Activated naive CD4-positive, alpha-beta T cell treated with anti-CD3 and anti-CD28 coated beads, Interleukin-2, amount 50 U/mL, for 16 hours (primary cell): ENCODE data around the gene LINGO3.
"Not testable (repeated sequence)": the region's sequence is repeated elsewhere in the genome, so short reads cannot be mapped to it uniquely, and the experiment has no call there.

Source experiments
- DNase-seq: peaks from one replicate; pipeline ENCODE4 v3.0.0-alpha.2; 2020

The LINGO3 gene

GRCh38 chr19:2302319-2303210 is 5.4 kb downstream of the LINGO3 start:
- DNase-seq = no peak

DNA sequence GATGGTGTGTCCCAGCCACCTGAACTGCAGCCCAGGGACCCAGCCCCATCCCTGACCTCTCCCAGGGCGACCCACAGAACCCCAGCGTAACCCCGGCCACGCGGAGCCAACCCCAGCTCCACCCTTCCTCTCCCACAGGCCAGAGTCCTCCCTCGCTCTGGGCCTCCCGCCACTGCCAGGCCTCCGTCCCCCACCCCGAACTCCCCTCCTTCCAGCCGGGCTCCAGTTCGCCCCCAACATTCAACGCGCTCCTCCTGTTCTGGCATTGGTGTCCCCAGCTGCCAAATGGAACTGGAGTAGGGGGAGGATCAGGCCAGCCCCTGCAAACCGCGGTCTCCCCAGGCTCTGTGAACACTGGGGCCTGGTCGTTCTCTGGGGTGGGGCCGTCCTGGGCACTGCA is 7.4 kb downstream of the LINGO3 start:
- no peak for DNase-seq

DNA sequence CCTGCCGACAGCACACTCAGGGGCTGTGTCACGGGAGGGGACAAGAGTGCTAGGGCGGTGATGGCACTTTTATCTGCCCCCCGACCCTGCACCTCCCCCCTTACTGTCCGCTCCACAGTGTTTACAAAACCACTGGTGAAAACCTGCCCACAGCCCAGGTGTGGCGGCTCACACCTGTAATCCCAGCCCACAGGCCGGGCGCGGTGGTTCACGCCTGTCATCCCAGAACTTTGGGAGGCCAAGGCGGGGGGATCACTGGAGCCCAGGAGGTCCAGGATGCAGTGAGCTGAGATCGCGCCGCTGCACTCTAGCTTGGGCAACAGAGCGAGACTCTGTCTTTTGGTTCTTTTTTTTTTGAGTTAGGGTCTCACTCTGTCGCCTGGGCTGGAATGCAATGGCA is 11.8 kb downstream of the LINGO3 start:
- no peak for DNase-seq

- no peak for DNase-seq
These were observed 13.1 kb downstream of the LINGO3 start for GRCh38 chr19:2294687-2295335.

- no peak for DNase-seq
These were observed 16.7 kb downstream of the LINGO3 start for GRCh38 chr19:2291185-2291751.

- no peak for DNase-seq
These were observed 17.3 kb downstream of the LINGO3 start for GRCh38 chr19:2290441-2291184.

DNA sequence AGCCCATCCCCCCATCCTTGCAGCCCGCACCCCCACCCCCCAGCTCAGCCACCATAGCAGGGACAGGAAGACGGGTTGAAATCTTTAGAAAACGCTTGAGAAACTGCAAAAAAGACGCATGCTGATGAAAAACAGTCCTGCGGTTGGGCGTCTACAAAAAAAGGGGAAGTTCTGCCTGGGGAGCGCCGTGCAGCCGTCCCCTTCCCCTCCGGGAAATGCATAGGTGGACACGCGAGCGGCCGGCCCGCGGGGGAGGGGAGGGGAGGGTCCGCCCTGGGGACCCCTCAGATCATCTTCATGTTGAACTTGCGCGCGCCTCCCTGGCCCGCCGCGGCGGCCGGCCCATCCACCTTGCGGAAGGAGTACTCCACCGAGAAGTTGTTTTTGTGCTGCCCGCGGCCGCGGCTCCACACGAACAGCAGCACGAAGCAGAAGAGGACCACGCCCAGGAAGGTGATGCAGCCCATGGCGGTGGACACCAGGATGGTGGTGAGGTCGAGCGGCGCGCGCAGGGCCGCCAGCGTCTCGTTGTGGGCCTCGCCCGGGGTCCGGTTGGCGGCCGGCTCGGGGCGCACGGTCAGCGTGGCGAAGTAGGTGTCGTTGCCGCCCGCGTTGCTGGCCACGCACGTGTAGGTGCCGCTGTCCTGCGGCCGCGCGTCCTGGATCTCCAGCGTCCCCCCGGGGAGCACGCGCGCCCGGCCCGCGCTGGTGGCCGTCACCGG is 18.1 kb downstream of the LINGO3 start:
- DNase-seq = peak; percentile 45

DNA sequence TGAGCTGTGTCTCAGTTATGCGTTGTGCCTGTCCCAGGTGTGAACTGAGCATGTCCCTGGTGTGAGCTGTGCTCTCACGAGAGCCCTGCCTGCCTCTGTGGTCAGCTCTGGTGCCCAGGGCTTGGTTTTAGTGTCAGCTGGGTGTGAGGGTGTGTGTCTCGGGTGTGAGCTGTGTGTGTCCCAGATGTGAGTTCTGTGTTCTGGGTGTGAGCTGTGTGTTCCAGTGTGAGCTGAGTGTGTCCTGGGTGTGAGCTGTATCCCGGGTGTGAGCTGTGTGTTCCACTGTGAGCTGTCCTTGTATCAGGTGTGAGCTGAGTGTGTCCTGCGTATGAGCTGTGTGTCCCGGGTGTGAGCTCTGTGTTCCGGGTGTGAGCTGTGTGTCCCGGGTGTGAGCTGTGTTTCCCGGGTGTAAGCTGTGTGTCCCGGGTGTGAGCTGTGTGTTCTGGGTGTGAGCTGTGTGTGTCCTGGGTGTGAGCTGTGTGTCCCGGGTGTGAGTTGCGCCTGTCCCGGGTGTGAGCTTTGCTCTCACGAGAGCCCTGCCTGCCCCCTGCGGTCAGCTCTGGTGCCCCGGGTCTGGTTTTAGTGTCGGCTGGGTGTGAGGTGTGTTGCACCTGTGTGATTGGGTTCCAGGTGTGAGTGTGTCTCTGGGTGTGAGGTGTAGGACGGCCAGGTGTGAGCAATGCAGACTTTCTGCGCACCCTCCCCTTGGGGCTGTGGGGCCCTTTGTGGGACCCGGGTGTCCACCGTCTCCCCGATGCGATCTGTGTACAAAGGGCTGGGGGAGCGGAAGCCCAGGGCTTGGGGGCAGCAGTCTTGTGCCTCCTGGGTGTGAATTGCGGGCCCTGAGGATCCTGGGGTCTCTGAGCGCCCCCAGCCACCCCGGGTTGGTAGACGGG is 18.9 kb downstream of the LINGO3 start:
- no peak for DNase-seq

- no peak for DNase-seq
These were observed 19.6 kb downstream of the LINGO3 start for GRCh38 chr19:2288338-2288817.

DNA sequence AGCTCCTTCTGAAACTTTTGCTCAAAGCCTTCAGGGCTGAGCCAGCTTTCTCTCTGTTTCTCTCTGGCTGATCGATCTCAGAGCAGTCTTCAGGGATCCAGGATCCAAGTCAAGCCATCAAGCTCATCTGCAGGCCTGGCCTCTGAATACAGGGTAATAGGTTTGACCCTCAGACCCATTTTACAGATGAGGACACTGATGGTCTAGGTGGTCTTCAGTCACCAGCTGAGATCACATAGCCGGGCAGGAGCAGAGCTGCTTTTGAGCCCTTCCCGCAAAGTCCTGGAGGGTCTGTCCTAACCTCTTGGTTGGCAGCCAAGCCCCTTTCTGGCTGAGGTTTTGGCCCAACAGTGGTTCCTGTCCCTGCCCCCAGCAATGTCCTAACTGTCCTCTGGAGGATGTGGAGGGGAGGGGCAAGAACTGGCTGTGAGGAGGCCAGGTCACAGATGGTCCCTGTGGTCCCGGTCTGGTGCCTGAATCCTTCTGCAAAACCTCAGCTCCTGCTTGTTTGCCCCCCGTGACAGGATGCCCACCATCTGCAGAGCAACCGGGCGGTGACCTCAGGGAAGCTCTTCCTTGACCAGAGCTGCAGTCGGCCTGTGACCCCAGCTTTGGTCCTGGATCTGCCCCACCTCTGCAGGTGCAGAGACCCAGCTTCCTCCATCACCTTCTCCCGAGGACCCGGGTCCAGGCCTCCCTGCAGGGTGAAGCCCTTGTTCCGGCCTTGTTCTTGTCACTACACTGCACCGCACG is 20.2 kb downstream of the LINGO3 start:
- no peak for DNase-seq

GRCh38 chr19:2286402-2287140 is 21.4 kb downstream of the LINGO3 start:
- DNase-seq = no peak

GRCh38 chr19:2283835-2284507 is 24.0 kb downstream of the LINGO3 start:
- no peak for DNase-seq

DNA sequence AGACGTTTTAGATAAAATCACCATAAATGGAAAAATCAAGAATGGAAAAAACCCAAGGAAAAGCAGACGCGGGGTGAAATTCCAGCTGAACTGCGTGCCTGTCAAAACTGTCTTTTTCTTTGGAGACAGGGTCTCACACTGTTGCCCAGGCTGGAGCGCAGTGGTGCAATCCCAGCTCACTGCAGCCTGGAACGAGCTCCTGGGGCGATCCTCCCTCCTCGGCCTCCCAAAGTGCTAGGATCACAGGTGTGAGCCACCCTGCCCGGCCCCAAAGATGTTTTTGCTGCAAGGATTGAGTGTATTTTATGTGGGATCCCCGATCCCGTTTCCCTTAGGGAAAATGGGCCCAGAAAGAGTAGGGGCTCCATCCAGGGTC is 25.1 kb downstream of the LINGO3 start:
- no peak for DNase-seq

GRCh38 chr19:2282062-2282861 is 25.7 kb downstream of the LINGO3 start, which contains the start of gene PEAK3:
Gene PEAK3 (minus strand): TSS chr19:2282175. CDS start chr19:2280931, 1,244 bp downstream.
- no peak for DNase-seq

- not testable (repeated sequence) for DNase-seq
These were observed 26.5 kb downstream of the LINGO3 start for GRCh38 chr19:2281265-2282061.

DNA sequence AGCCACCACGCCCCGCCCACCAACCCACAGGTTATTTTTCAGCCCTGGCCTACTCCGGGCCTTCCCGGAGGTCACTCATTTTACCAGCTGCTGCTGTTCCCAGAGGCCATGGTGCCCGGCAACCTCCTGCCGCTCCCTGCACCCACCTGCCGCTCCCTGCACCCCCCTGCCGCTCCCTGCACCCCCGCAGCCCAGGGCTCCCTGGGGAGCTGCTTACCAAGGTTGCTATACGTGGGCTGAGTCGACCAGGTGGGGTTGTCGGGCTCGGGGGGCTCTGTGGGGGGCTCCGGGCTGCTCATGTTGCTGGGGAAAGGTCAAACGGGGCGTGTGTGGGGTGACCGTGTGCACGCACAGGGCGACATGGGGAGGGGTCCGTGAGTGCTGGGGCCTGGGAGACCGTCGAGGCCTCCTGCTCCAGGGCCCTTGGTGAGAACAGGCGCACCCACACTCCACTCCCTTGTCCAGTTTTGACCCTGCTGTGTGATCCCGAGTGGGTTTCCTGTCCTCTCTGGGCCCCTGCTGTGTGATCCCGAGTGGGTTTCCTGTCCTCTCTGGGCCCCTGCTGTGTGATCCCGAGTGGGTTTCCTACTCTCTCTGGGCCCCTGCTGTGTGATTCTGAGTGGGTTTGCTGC is 27.2 kb downstream of the LINGO3 start:
- no peak for DNase-seq
